Measurements from ENCODE around the gene VPS13D.

The VPS13D gene

GRCh38 chr1:12335815-12336214 is 106.0 kb downstream of the VPS13D start:
- DNase-seq (ENCODE audit: low spot score): no peak

GRCh38 chr1:12336413-12336812 is 106.6 kb downstream of the VPS13D start:
- no peak for DNase-seq (ENCODE audit: low spot score)

- no peak for DNase-seq (ENCODE audit: low spot score)
Observed at GRCh38 chr1:12338017-12338416, 108.2 kb downstream of the VPS13D start.

GRCh38 chr1:12338823-12339222 is 109.0 kb downstream of the VPS13D start:
- no peak for DNase-seq (ENCODE audit: low spot score)

GRCh38 chr1:12339396-12339795 is 109.6 kb downstream of the VPS13D start:
- DNase-seq (ENCODE audit: low spot score): no peak

- DNase-seq (ENCODE audit: low spot score): no peak
Observed at GRCh38 chr1:12339811-12340543, 110.1 kb downstream of the VPS13D start.

- DNase-seq (ENCODE audit: low spot score): no peak
Observed at GRCh38 chr1:12340544-12340930, 110.7 kb downstream of the VPS13D start.

GRCh38 chr1:12341667-12342066 is 111.8 kb downstream of the VPS13D start:
- no peak for DNase-seq (ENCODE audit: low spot score)

- no peak for DNase-seq (ENCODE audit: low spot score)
Observed at GRCh38 chr1:12342401-12343003, 112.7 kb downstream of the VPS13D start.

GRCh38 chr1:12343823-12344487 is 114.1 kb downstream of the VPS13D start:
- DNase-seq (ENCODE audit: low spot score): no peak

- DNase-seq (ENCODE audit: low spot score): no peak
Observed at GRCh38 chr1:12344596-12345349, 114.9 kb downstream of the VPS13D start.

GRCh38 chr1:12345350-12346217 is 115.8 kb downstream of the VPS13D start:
- no peak for DNase-seq (ENCODE audit: low spot score)

- DNase-seq (ENCODE audit: low spot score): no peak
Observed at GRCh38 chr1:12346483-12347151, 116.8 kb downstream of the VPS13D start.

- no peak for DNase-seq (ENCODE audit: low spot score)
Observed at GRCh38 chr1:12348113-12348512, 118.3 kb downstream of the VPS13D start.

- no peak for DNase-seq (ENCODE audit: low spot score)
Observed at GRCh38 chr1:12353981-12354380, 124.2 kb downstream of the VPS13D start.

GRCh38 chr1:12356004-12356890 is 126.4 kb downstream of the VPS13D start:
- DNase-seq (ENCODE audit: low spot score): no peak

GRCh38 chr1:12358499-12358898 is 128.7 kb downstream of the VPS13D start:
- DNase-seq (ENCODE audit: low spot score): no peak

GRCh38 chr1:12359359-12360133 is 129.7 kb downstream of the VPS13D start:
- no peak for DNase-seq (ENCODE audit: low spot score)

GRCh38 chr1:12368646-12369045 is 138.8 kb downstream of the VPS13D start:
- DNase-seq (ENCODE audit: low spot score): no peak

Measured in GM03348 (cell line).